Type B pancreatic cell (in vitro differentiated cells): ENCODE results near the gene STAG3. TPM values are rescaled to one million over a fixed set of nuclear protein-coding genes. Genes with fewer than 3 reads are reported as not detected.
"Not testable (repeated sequence)": the region's sequence is repeated elsewhere in the genome, so short reads cannot be mapped to it uniquely, and the experiment has no call there.

Experiments
- DNase-seq: peaks from one replicate; pipeline ENCODE4 v3.0.0; 2021; ENCODE audit warnings: mixed read lengths; ENCODE audit not compliant: unreplicated experiment; ENCODE audit errors: extremely low spot score
- H3K27ac Mint-ChIP-seq: 2 replicates; pipeline ENCODE4 v1.8.0; 2021; ENCODE audit warnings: mild to moderate bottlenecking, mixed read lengths
- H3K27me3 Mint-ChIP-seq: 2 replicates; pipeline ENCODE4 v1.8.0; 2021; ENCODE audit warnings: mixed read lengths
- H3K36me3 Mint-ChIP-seq: 2 replicates; pipeline ENCODE4 v1.8.0; 2021; ENCODE audit warnings: mixed read lengths
- H3K4me1 Mint-ChIP-seq: one replicate; pipeline ENCODE4 v1.8.0; 2021; ENCODE audit warnings: mixed read lengths; ENCODE audit not compliant: unreplicated experiment
- H3K4me3 Mint-ChIP-seq: 2 replicates; pipeline ENCODE4 v1.8.0; 2021; ENCODE audit warnings: mild to moderate bottlenecking, mixed read lengths
- H3K9me3 Mint-ChIP-seq: 2 replicates; pipeline ENCODE4 v1.8.0; 2021; ENCODE audit warnings: mixed read lengths
- CTCF ChIP-seq: fragments of 200-600 bp; sonication (generic); conservative IDR thresholded peaks from 2 replicates; pipeline ENCODE4 v1.5.0; 2021; ENCODE audit warnings: antibody characterized with exemption, mild to moderate bottlenecking
- total RNA-seq: library from RNA; stranded (reverse); gene quantifications from 2 replicates; pipeline ENCODE4 v1.2.1, GENCODE V29; 2021; ENCODE audit warnings: low replicate concordance

The STAG3 gene
- total RNA-seq, 1 donor from 2014 or later: 1.7 TPM

DNA sequence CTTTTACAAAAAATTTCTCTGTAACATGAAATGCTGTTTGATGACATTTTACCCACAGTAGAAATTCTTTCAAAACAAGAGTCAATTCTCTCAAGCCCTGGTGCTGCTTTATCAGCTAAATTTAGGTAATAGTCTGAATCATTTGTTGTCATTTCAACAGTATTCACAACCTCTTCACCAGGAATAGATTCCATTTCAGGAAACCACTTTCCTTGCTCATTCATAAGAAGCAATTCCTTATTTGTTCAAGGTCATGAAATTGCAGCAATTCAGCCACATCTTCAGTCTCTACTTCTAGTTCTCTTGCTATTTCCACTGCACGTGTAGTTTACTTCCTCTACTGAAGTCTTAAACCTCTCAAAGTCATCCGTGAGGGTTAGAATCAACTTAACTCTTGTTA lies 14.1 kb downstream of the STAG3 start:
- DNase-seq: no peak
- no peak overlapping the region for H3K27ac Mint-ChIP-seq
- TF ChIP-seq CTCF: no peak
- H3K36me3 Mint-ChIP-seq: no peaks in the 10 kb centered on the region
- H3K4me3 Mint-ChIP-seq: no peak overlapping the region
- no peaks in the 10 kb centered on the region for H3K27me3 Mint-ChIP-seq
- H3K4me1 Mint-ChIP-seq: no peaks in the 10 kb centered on the region
- no peaks in the 10 kb centered on the region for H3K9me3 Mint-ChIP-seq

- not testable (repeated sequence) for H3K4me3 Mint-ChIP-seq, H3K36me3 Mint-ChIP-seq, H3K9me3 Mint-ChIP-seq, H3K27ac Mint-ChIP-seq, DNase-seq, H3K4me1 Mint-ChIP-seq, H3K27me3 Mint-ChIP-seq
Observed at GRCh38 chr7:100192281-100192862, 14.7 kb downstream of the STAG3 start.

GRCh38 chr7:100192969-100193368 lies 15.3 kb downstream of the STAG3 start:
- no peaks in the 10 kb centered on the region for H3K4me1 Mint-ChIP-seq
- no peak overlapping the region for H3K4me3 Mint-ChIP-seq
- H3K27ac Mint-ChIP-seq: no peak overlapping the region
- no peaks in the 10 kb centered on the region for H3K9me3 Mint-ChIP-seq
- peaks cover 5% of the 10 kb centered on the region for H3K27me3 Mint-ChIP-seq
- no peak for DNase-seq
- H3K36me3 Mint-ChIP-seq: no peaks in the 10 kb centered on the region
- TF ChIP-seq CTCF: no peak

DNA sequence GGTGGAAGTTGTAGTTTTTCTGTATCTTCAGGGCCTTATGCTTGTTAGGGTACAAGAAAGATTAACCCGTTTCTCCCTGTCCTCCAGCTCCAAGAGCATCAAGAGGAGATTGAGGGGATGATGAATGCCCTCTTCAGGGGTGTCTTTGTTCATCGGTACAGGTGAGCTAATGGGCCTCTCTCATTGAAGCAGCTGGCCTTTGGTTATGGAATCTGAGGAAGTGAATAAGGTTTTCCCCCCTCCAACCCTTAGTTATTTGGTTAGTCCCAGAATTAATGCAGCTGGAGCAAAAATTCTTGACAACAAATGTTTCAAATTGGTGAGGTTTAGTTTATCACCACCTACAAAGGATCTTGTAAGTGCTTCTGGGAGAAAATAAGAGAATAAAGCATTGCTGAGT lies 17.5 kb downstream of the STAG3 start:
- Mint-ChIP-seq H3K4me1 (no peaks in the 10 kb centered on the region), H3K27me3 (peaks cover 14% of the 10 kb centered on the region), H3K4me3 (no peak overlapping the region), H3K36me3 (no peaks in the 10 kb centered on the region), H3K27ac (no peak overlapping the region), H3K9me3 (no peaks in the 10 kb centered on the region)
- no peak for DNase-seq
- TF ChIP-seq CTCF: no peak

GRCh38 chr7:100195901-100196322 lies 18.2 kb downstream of the STAG3 start:
- H3K27me3 Mint-ChIP-seq: peaks cover 19% of the 10 kb centered on the region
- H3K9me3 Mint-ChIP-seq, DNase-seq, H3K27ac Mint-ChIP-seq, H3K4me3 Mint-ChIP-seq, H3K4me1 Mint-ChIP-seq, H3K36me3 Mint-ChIP-seq: not testable (repeated sequence)

DNA sequence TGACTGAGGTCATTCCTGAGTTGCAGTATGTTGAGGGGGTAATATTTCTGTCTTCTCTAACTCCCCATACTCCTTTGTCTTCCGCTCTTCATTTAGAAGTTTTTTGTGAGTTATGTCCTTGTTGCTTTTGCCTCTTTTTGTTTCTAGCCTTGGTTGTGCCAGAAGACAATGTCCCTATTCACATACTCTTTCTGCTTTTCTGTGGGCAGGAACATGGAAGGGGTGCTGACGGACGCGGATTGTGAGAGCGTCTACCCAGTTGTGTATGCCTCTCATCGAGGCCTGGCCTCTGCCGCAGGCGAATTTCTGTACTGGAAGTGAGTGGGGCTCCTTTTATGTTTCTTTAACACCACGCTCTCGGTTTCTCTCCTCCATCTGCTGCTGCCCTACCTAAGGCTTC lies 20.5 kb downstream of the STAG3 start:
- TF ChIP-seq CTCF: no peak
- Mint-ChIP-seq H3K27ac (no peak overlapping the region), H3K9me3 (no peaks in the 10 kb centered on the region), H3K36me3 (no peaks in the 10 kb centered on the region), H3K4me3 (no peak overlapping the region), H3K27me3 (peaks cover 34% of the 10 kb centered on the region), H3K4me1 (no peaks in the 10 kb centered on the region)
- DNase-seq: no peak

DNA sequence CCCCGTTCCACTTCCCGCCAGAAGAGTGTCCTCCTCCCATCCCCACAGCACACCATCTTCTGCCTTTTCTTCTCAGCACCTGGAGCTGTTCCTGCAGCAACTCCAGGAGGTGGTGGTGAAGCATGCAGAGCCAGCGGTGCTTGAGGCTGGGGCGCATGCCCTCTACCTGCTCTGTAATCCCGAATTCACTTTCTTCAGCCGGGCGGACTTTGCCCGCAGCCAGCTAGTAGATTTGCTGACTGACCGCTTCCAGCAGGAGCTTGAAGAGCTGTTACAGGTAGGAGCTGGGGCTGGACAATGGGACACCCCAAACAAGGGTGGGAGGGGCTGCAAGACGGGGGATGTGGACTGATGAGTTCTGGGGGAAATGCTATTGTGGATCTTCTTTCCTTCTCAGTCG lies 23.0 kb downstream of the STAG3 start:
- Mint-ChIP-seq H3K4me3 (no peak overlapping the region), H3K9me3 (no peaks in the 10 kb centered on the region), H3K36me3 (no peaks in the 10 kb centered on the region), H3K4me1 (no peaks in the 10 kb centered on the region), H3K27me3 (peaks cover 34% of the 10 kb centered on the region), H3K27ac (no peak overlapping the region)
- no peak for DNase-seq
- no peak for TF ChIP-seq CTCF
